Tibial nerve (tissue), 4 donors: ENCODE data around the gene NUDT9.

Source experiments
- CTCF ChIP-seq, 5 experiments: fragments of 200-600 bp in 3 of 5; fragments of 450-650 bp in 2 of 5; sonication (generic) in 3 of 5; IDR thresholded peaks; one replicate each; pipeline ENCODE4 v1.5.1; 2016 to 2019; ENCODE audit warnings: antibody characterized with exemption in 5 of 5, mild to moderate bottlenecking in 3 of 5, moderate library complexity in 2 of 5
- EP300 ChIP-seq, 2 donors: sonication (generic); formaldehyde crosslinking; IDR thresholded peaks; one replicate each; pipeline ENCODE4 v1.6.1; 2017; ENCODE audit warnings: antibody characterized with exemption in 2 of 2, mild to moderate bottlenecking in 1 of 2
- POLR2A ChIP-seq, 2 donors: fragments of 450-650 bp; IDR thresholded peaks; one replicate each; pipeline ENCODE4 v1.6.1; 2017; ENCODE audit warnings: antibody characterized with exemption in 2 of 2, mild to moderate bottlenecking in 2 of 2, moderate library complexity in 2 of 2

DNA sequence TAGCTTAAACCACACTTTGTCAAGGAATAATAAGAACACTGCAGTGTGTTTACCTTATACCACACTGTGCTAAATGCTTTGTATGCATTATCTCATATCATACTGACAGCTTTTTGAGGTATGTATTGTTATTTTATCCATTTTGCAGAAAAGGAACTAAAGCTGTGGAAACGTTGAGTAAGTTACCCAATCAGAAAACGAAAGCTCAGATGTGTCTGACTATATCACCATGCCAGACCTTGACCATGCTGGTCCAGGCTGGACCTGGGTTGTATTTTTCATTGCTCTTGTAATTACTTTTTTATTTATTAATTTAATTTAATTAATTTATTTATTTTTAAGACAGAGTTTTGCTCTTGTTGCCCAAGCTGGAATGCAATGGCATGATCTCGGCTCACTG lies 33.5 kb upstream of the NUDT9 start:
- TF ChIP-seq CTCF (IDR thresholded peaks at IDR 0.05) (no peak), EP300 (IDR thresholded peaks at IDR 0.05) (no peak), POLR2A (IDR thresholded peaks at IDR 0.05) (no peak)
